Thyroid gland (tissue), 4 donors: ENCODE results near the gene TMCO1.

Experiments used
- CTCF ChIP-seq, 6 experiments: fragments of 200-600 bp in 3 of 6; fragments of 450-650 bp in 3 of 6; sonication (generic) in 3 of 6; IDR thresholded peaks; one replicate each; pipeline ENCODE4 v1.5.1; 2016 to 2019; ENCODE audit warnings: antibody characterized with exemption in 6 of 6, mild to moderate bottlenecking in 2 of 6, inconsistent platforms in 1 of 6, moderate library complexity in 1 of 6
- POLR2A ChIP-seq, 2 donors: fragments of 450-650 bp; IDR thresholded peaks; one replicate each; pipeline ENCODE4 v1.6.1; 2017; ENCODE audit warnings: antibody characterized with exemption in 2 of 2, mild to moderate bottlenecking in 2 of 2, moderate library complexity in 1 of 2

- no peak for TF ChIP-seq CTCF (IDR thresholded peaks at IDR 0.05)
- no peak for TF ChIP-seq POLR2A (IDR thresholded peaks at IDR 0.05)
These were observed 26.5 kb downstream of the TMCO1 start for GRCh38 chr1:165742194-165742593.
